ENCODE data around the gene DEPDC4.

DNA sequence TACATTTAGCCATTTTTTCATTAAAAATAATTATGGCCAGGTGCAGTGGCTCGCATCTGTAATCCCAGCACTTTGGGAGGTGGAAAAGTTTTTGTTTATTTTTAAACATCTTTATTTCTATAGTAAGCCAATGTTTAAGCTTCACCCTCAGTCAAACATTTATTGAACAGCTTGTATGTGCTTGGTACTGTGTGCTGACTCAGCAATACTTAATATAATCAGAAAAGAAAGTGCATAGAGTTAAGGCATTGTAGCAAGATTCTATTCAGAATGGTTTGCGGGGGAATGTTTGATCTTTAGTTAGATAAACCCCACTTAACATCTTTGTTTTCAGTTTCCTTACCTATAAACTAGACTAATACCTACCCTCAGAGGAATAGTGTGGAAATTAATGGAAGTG lies 55.2 kb downstream of the DEPDC4 start:
- no peak for TF ChIP-seq ESRRA (IDR thresholded peaks at IDR 0.05; ENCODE audit: low read length)
- TF ChIP-seq EZH2 (IDR thresholded peaks at IDR 0.05; ENCODE audit: borderline replicate concordance, control insufficient read depth, low read depth, low read length): no peak
- TF ChIP-seq HCFC1 (IDR thresholded peaks at IDR 0.05; ENCODE audit: low read length): no peak
- TF ChIP-seq EP300 (IDR thresholded peaks at IDR 0.05; ENCODE audit: borderline replicate concordance in 1 of 2, control insufficient read depth in 1 of 2, low read depth in 2 of 2, low read length in 2 of 2): no peak
- TF ChIP-seq NR2C1 (IDR thresholded peaks at IDR 0.05): no peak
- TF ChIP-seq, protein P1, sequence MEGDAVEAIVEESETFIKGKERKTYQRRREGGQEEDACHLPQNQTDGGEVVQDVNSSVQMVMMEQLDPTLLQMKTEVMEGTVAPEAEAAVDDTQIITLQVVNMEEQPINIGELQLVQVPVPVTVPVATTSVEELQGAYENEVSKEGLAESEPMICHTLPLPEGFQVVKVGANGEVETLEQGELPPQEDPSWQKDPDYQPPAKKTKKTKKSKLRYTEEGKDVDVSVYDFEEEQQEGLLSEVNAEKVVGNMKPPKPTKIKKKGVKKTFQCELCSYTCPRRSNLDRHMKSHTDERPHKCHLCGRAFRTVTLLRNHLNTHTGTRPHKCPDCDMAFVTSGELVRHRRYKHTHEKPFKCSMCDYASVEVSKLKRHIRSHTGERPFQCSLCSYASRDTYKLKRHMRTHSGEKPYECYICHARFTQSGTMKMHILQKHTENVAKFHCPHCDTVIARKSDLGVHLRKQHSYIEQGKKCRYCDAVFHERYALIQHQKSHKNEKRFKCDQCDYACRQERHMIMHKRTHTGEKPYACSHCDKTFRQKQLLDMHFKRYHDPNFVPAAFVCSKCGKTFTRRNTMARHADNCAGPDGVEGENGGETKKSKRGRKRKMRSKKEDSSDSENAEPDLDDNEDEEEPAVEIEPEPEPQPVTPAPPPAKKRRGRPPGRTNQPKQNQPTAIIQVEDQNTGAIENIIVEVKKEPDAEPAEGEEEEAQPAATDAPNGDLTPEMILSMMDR (IDR thresholded peaks at IDR 0.05 in 2 of 3, conservative IDR thresholded peaks at IDR 0.05 in 1 of 3; ENCODE audit: control insufficient read depth in 2 of 3, extremely low read depth in 1 of 3, insufficient read depth in 1 of 3, low read depth in 3 of 3, low read length in 3 of 3): no peak
- TF ChIP-seq NFYB (IDR thresholded peaks at IDR 0.05; ENCODE audit: insufficient read depth, low read depth, low read length): no peak
- TF ChIP-seq, protein P2, sequence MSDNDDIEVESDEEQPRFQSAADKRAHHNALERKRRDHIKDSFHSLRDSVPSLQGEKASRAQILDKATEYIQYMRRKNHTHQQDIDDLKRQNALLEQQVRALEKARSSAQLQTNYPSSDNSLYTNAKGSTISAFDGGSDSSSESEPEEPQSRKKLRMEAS (IDR thresholded peaks at IDR 0.05; ENCODE audit: low read depth, low read length): no peak
- no peak for TF ChIP-seq FOXM1 (IDR thresholded peaks at IDR 0.05; ENCODE audit: low read depth, low read length)
- TF ChIP-seq POLR2AphosphoS5 (IDR thresholded peaks at IDR 0.05; ENCODE audit: low read length): no peak
- no peak for TF ChIP-seq RAD21 (IDR thresholded peaks at IDR 0.05; ENCODE audit: insufficient read depth, low read depth, low read length)
- TF ChIP-seq SUZ12 (IDR thresholded peaks at IDR 0.05; ENCODE audit: unreplicated experiment): no peak
- TF ChIP-seq, protein P3, sequence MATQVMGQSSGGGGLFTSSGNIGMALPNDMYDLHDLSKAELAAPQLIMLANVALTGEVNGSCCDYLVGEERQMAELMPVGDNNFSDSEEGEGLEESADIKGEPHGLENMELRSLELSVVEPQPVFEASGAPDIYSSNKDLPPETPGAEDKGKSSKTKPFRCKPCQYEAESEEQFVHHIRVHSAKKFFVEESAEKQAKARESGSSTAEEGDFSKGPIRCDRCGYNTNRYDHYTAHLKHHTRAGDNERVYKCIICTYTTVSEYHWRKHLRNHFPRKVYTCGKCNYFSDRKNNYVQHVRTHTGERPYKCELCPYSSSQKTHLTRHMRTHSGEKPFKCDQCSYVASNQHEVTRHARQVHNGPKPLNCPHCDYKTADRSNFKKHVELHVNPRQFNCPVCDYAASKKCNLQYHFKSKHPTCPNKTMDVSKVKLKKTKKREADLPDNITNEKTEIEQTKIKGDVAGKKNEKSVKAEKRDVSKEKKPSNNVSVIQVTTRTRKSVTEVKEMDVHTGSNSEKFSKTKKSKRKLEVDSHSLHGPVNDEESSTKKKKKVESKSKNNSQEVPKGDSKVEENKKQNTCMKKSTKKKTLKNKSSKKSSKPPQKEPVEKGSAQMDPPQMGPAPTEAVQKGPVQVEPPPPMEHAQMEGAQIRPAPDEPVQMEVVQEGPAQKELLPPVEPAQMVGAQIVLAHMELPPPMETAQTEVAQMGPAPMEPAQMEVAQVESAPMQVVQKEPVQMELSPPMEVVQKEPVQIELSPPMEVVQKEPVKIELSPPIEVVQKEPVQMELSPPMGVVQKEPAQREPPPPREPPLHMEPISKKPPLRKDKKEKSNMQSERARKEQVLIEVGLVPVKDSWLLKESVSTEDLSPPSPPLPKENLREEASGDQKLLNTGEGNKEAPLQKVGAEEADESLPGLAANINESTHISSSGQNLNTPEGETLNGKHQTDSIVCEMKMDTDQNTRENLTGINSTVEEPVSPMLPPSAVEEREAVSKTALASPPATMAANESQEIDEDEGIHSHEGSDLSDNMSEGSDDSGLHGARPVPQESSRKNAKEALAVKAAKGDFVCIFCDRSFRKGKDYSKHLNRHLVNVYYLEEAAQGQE (IDR thresholded peaks at IDR 0.05; ENCODE audit: low read depth, low read length): no peak
